PC-9 (cell line): Measurements from ENCODE around the gene AICDA. TPM values are rescaled to one million over a fixed set of nuclear protein-coding genes. Genes with fewer than 3 reads are reported as not detected.

ENCODE experiments used
- BruUV-seq: library from RNA; stranded (reverse); fragments of 400-500 nt; replicated peaks from 2 replicates; lab custom pipeline; 2021; lab: Mats Ljungman, UMichigan
- CTCF ChIA-PET: fragments of 300-600 bp; sonication (Branson Sonifier 250); formaldehyde crosslinking; loops from one replicate; lab custom pipeline; 2022; ENCODE audit warnings: antibody characterized with exemption; lab: Charles Lee
- POLR2A ChIA-PET: fragments of 300-600 bp; sonication (Branson Sonifier 250); formaldehyde crosslinking; loops from one replicate; lab custom pipeline; 2022; ENCODE audit warnings: antibody characterized with exemption; ENCODE audit not compliant: unreplicated experiment; lab: Charles Lee
- DNase-seq, 2 experiments: peaks; one replicate each; pipeline versions ENCODE4 v3.0.0 to v3.0.0-alpha.2; 2015 to 2022; ENCODE audit warnings: mixed read lengths in 1 of 2
- H2AFZ ChIP-seq: fragments of 200-600 bp; sonication (generic); 2 replicates; pipeline ENCODE4 v1.8.1; 2017; ENCODE audit warnings: antibody characterized with exemption
- H3F3A ChIP-seq: fragments of 200-600 bp; sonication (generic); 2 replicates; pipeline ENCODE4 v1.8.1; 2017; ENCODE audit warnings: antibody characterized with exemption, mild to moderate bottlenecking, low read depth; ENCODE audit not compliant: insufficient read depth
- H3K27ac ChIP-seq: fragments of 200-600 bp; sonication (generic); 2 replicates; pipeline ENCODE4 v1.6.1; 2016; ENCODE audit warnings: mixed run types
- H3K27me3 ChIP-seq: fragments of 200-600 bp; sonication (generic); 2 replicates; pipeline ENCODE4 v1.6.1; 2016; ENCODE audit warnings: low read depth, mixed run types; ENCODE audit not compliant: insufficient read depth
- H3K36me3 ChIP-seq: fragments of 200-600 bp; sonication (generic); 2 replicates; pipeline ENCODE4 v1.6.1; 2016; ENCODE audit warnings: low read depth, mixed run types
- H3K4me1 ChIP-seq: fragments of 200-600 bp; sonication (generic); replicated peaks from 2 replicates; pipeline ENCODE4 v1.6.1; 2016; ENCODE audit warnings: mixed run types; ENCODE audit not compliant: insufficient read depth
- H3K4me2 ChIP-seq: fragments of 200-600 bp; sonication (generic); 2 replicates; pipeline ENCODE4 v1.6.1; 2017; ENCODE audit warnings: mixed run types
- H3K4me3 ChIP-seq: fragments of 200-600 bp; sonication (generic); 2 replicates; pipeline ENCODE4 v1.6.1; 2016; ENCODE audit warnings: mixed run types
- H3K79me2 ChIP-seq: fragments of 200-600 bp; sonication (generic); 2 replicates; pipeline ENCODE4 v1.6.1; 2017; ENCODE audit warnings: low read depth, mixed run types
- H3K9me2 ChIP-seq: fragments of 200-600 bp; sonication (generic); 2 replicates; pipeline ENCODE4 v1.8.1; 2017; ENCODE audit warnings: mild to moderate bottlenecking; ENCODE audit not compliant: insufficient read depth
- H3K9me3 ChIP-seq: fragments of 200-600 bp; sonication (generic); 2 replicates; pipeline ENCODE4 v1.8.1; 2016; ENCODE audit warnings: low read depth; ENCODE audit not compliant: insufficient read depth
- H4K20me1 ChIP-seq: fragments of 200-600 bp; sonication (generic); 2 replicates; pipeline ENCODE4 v1.8.1; 2017; ENCODE audit not compliant: insufficient read depth
- CTCF ChIP-seq: fragments of 200-600 bp; sonication (generic); conservative IDR thresholded peaks from 2 replicates; pipeline ENCODE4 v1.6.1; 2017; ENCODE audit warnings: mixed run types, antibody characterized with exemption, mild to moderate bottlenecking, moderate library complexity
- EZH2 ChIP-seq: fragments of 200-600 bp; sonication (generic); IDR thresholded peaks from 2 replicates; pipeline ENCODE4 v1.8.0; 2017; ENCODE audit warnings: antibody characterized with exemption, low read depth
- intact Hi-C: fragments of 100-400 bp; cut with micrococcal nuclease; formaldehyde crosslinking; loops from one replicate; pipeline ENCODE4 v1.10.0; 2022; ENCODE audit not compliant: unreplicated experiment
- total RNA-seq: library from RNA; stranded (reverse); gene quantifications from 2 replicates; pipeline ENCODE4 v1.2.3, GENCODE V29; 2021

The AICDA gene
- total RNA-seq, 1 experiment from 2014 or later = not detected

DNA sequence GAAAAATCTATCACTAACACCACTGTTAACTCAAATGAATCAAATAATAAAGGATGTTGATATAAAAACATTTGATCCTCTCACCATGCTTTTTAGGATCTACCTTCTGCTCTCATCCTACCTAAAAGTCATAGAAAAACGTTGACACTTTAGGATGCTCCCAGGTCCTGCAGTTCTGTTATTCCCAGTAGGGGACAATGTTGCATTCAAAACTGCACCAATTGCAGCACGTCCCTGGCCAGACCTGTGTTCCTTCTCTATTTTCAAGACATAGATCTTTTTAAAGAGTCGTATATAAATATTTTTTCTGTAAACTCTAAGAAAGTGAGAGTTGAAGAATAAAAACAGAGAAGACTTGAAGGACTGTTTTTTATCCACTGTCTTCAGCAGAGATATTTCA, 8.8 kb downstream of the AICDA start:
- Histone ChIP-seq H3K4me3 (no peak overlapping the region), H3K36me3 (no peaks in the 10 kb centered on the region), H3K79me2 (no peaks in the 10 kb centered on the region), H3K9me2 (no peaks in the 10 kb centered on the region), H4K20me1 (no peaks in the 10 kb centered on the region), H3F3A (no peaks in the 10 kb centered on the region), H2AFZ (no peak overlapping the region), H3K4me2 (no peak overlapping the region; the same call in 1 of the 2 replicates), H3K4me1 (no peaks in the 10 kb centered on the region), H3K27me3 (peaks cover 13% of the 10 kb centered on the region; the same call in 1 of the 2 replicates), H3K27ac (no peak overlapping the region), H3K9me3 (no peaks in the 10 kb centered on the region)
- intact Hi-C loops = no loop called here
- TF ChIP-seq EZH2 = no peak
- peak; percentile 40; the same call in 1 of the 2 replicates for TF ChIP-seq CTCF
- no TSS peak for BruUV-seq
- ChIA-PET CTCF (no interaction called here), POLR2A (no interaction called here)
- DNase-seq = no peak

GRCh38 chr12:8603286-8603685, 9.4 kb downstream of the AICDA start:
- no peaks in the 10 kb centered on the region for H3K79me2 ChIP-seq
- DNase-seq = no peak
- POLR2A ChIA-PET = no interaction called here
- no peaks in the 10 kb centered on the region for H3K36me3 ChIP-seq
- CTCF ChIA-PET = interaction anchor here (0.9 kb wide), 1 partner anchor 59 kb away, joined by 7 read pairs; no protein-coding TSS in a partner anchor
- no peaks in the 10 kb centered on the region for H3K9me2 ChIP-seq
- H3K4me2 ChIP-seq = no peak overlapping the region
- no peaks in the 10 kb centered on the region for H3K4me1 ChIP-seq
- no TSS peak for BruUV-seq
- no peaks in the 10 kb centered on the region for H4K20me1 ChIP-seq
- intact Hi-C loops = no loop called here
- no peak overlapping the region for H3K4me3 ChIP-seq
- no peaks in the 10 kb centered on the region for H3K9me3 ChIP-seq
- no peak for TF ChIP-seq EZH2
- no peak for TF ChIP-seq CTCF
- no peaks in the 10 kb centered on the region for H3F3A ChIP-seq
- H3K27ac ChIP-seq = no peak overlapping the region
- no peak overlapping the region for H2AFZ ChIP-seq
- peaks cover 13% of the 10 kb centered on the region; the same call in 1 of the 2 replicates for H3K27me3 ChIP-seq

- H3K9me2 ChIP-seq = no peaks in the 10 kb centered on the region
- H4K20me1 ChIP-seq = no peaks in the 10 kb centered on the region
- H3K4me3 ChIP-seq = no peak overlapping the region
- ChIA-PET POLR2A (no interaction called here), CTCF (no interaction called here)
- no peak for DNase-seq
- intact Hi-C loops = no loop called here
- no peak overlapping the region for H3K4me2 ChIP-seq
- H3K79me2 ChIP-seq = no peaks in the 10 kb centered on the region
- no peaks in the 10 kb centered on the region for H3K9me3 ChIP-seq
- H2AFZ ChIP-seq = no peak overlapping the region
- BruUV-seq = no TSS peak
- H3K36me3 ChIP-seq = no peaks in the 10 kb centered on the region
- H3F3A ChIP-seq = no peaks in the 10 kb centered on the region
- peaks cover 4% of the 10 kb centered on the region; the same call in 1 of the 2 replicates for H3K27me3 ChIP-seq
- H3K27ac ChIP-seq = no peak overlapping the region
- TF ChIP-seq CTCF (no peak), EZH2 (no peak)
- H3K4me1 ChIP-seq = no peaks in the 10 kb centered on the region
These were observed 16.1 kb downstream of the AICDA start for GRCh38 chr12:8596561-8596960.
